Endodermal cell (in vitro differentiated cells): Measurements from ENCODE around the gene MROH8. TPM values are rescaled to one million over a fixed set of nuclear protein-coding genes. Genes with fewer than 3 reads are reported as not detected.

Experiments
- DNase-seq: peaks from one replicate; pipeline ENCODE4 v3.0.0-alpha.2; 2017
- H3K27ac ChIP-seq: 2 replicates; pipeline ENCODE4 v1.5.1; 2013; ENCODE audit warnings: mild to moderate bottlenecking, low read depth, low read length, moderate library complexity
- H3K27me3 ChIP-seq: 2 replicates; pipeline ENCODE4 v1.6.1; 2013; ENCODE audit warnings: mild to moderate bottlenecking, low read length, moderate library complexity; ENCODE audit not compliant: insufficient read depth, control insufficient read depth, poor library complexity, severe bottlenecking
- H3K36me3 ChIP-seq: 2 replicates; pipeline ENCODE4 v1.7.0; 2013; ENCODE audit warnings: mild to moderate bottlenecking, low read length, moderate library complexity; ENCODE audit not compliant: control insufficient read depth, insufficient read depth
- H3K4me1 ChIP-seq: one replicate; pipeline ENCODE4 v1.7.0; 2013; ENCODE audit warnings: low read length; ENCODE audit not compliant: control insufficient read depth, insufficient read depth
- H3K4me3 ChIP-seq: 2 replicates; pipeline ENCODE4 v1.5.1; 2013; ENCODE audit warnings: mild to moderate bottlenecking, low read length, moderate library complexity
- H3K9ac ChIP-seq: 2 replicates; pipeline ENCODE4 v1.6.1; 2013; ENCODE audit warnings: mild to moderate bottlenecking, low read length, moderate library complexity; ENCODE audit not compliant: poor library complexity, severe bottlenecking; ENCODE audit errors: extremely low read depth
- H3K9me3 ChIP-seq: 2 replicates; pipeline ENCODE4 v1.6.1; 2013; ENCODE audit warnings: mild to moderate bottlenecking, low read length, moderate library complexity; ENCODE audit not compliant: control insufficient read depth
- H3K27ac Mint-ChIP-seq: 2 replicates; pipeline ENCODE4 v1.8.0; 2020; ENCODE audit warnings: mixed read lengths
- H3K27me3 Mint-ChIP-seq: 2 replicates; pipeline ENCODE4 v1.8.0; 2021; ENCODE audit warnings: mild to moderate bottlenecking, mixed read lengths; ENCODE audit not compliant: insufficient read depth
- H3K36me3 Mint-ChIP-seq: 2 replicates; pipeline ENCODE4 v1.8.0; 2020; ENCODE audit warnings: low read depth, mixed read lengths
- H3K4me1 Mint-ChIP-seq: 2 replicates; pipeline ENCODE4 v1.8.0; 2020; ENCODE audit warnings: mixed read lengths
- H3K4me3 Mint-ChIP-seq: 2 replicates; pipeline ENCODE4 v1.8.0; 2020; ENCODE audit warnings: mild to moderate bottlenecking, moderate library complexity, mixed read lengths
- H3K9me3 Mint-ChIP-seq: 2 replicates; pipeline ENCODE4 v1.8.0; 2020; ENCODE audit warnings: mild to moderate bottlenecking, mixed read lengths
- WGBS, 2 experiments: methylation state at CpG; one replicate each; pipeline versions ENCODE4 v1.1.5 to v1.1.7; 2013; ENCODE audit warnings: missing lambda C conversion rate in 2 of 2, mixed read lengths in 1 of 2; ENCODE audit not compliant: insufficient coverage in 1 of 2, insufficient read length in 1 of 2; 5-methylcytosine and 5-hydroxymethylcytosine counted together
- total RNA-seq, 2 donors: library from RNA; stranded (reverse); fragmentation: NEBNext Ultra II Directional in 1 of 2; extraction: Animal tissue kit (Norgen Biotek cat#: 25700) in 1 of 2; gene quantifications; 2 replicates in 1 of 2; 3 replicates in 1 of 2; pipeline ENCODE4 v1.2.1, GENCODE V29; 2021
- TF ChIP-seq, protein P1 (sequence below): fragments of 200-600 bp; sonication (generic); conservative IDR thresholded peaks from 2 replicates; pipeline ENCODE4 v1.5.0; 2021; ENCODE audit warnings: antibody characterized with exemption, mild to moderate bottlenecking

Gene MROH8
- total RNA-seq, 2 donors from 2014 or later: 1.8 to 2.8 TPM

DNA sequence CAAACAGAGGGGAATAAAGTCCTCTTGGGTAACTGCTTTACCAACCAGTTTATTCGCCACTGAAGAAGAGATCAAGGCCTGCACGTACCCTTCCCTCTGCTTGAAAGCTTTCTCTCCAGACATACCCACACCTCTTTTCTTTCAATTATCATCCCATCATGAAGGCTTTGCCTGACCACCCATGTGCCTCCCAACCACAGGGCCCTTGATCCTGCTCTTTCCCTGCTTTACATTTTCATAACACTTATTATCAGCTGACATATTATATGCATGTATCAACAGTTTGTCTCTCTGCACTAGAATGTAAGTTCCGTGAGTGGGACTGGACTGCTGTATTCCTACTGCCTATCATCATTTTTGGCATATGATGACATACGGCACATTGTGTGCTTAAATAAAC is 21.1 kb downstream of the MROH8 start:
- no peak overlapping the region for H3K4me3 Mint-ChIP-seq
- TF ChIP-seq, protein P1, sequence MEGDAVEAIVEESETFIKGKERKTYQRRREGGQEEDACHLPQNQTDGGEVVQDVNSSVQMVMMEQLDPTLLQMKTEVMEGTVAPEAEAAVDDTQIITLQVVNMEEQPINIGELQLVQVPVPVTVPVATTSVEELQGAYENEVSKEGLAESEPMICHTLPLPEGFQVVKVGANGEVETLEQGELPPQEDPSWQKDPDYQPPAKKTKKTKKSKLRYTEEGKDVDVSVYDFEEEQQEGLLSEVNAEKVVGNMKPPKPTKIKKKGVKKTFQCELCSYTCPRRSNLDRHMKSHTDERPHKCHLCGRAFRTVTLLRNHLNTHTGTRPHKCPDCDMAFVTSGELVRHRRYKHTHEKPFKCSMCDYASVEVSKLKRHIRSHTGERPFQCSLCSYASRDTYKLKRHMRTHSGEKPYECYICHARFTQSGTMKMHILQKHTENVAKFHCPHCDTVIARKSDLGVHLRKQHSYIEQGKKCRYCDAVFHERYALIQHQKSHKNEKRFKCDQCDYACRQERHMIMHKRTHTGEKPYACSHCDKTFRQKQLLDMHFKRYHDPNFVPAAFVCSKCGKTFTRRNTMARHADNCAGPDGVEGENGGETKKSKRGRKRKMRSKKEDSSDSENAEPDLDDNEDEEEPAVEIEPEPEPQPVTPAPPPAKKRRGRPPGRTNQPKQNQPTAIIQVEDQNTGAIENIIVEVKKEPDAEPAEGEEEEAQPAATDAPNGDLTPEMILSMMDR: no peak
- WGBS, 2 experiments: 90 to 100% methylated on average over 3 to 4 of the region's 4 CpGs

GRCh38 chr20:37155987-37156386 is 23.4 kb downstream of the MROH8 start:
- DNase-seq: no peak
- Mint-ChIP-seq H3K4me1 (peaks cover 3% of the 10 kb centered on the region), H3K9me3 (peaks cover 9% of the 10 kb centered on the region), H3K27ac (no peak overlapping the region), H3K36me3 (peaks cover 2% of the 10 kb centered on the region), H3K27me3 (no peaks in the 10 kb centered on the region), H3K4me3 (no peak overlapping the region)
- Histone ChIP-seq H3K27me3 (no peaks in the 10 kb centered on the region), H3K27ac (no peak overlapping the region), H3K36me3 (no peaks in the 10 kb centered on the region), H3K4me1 (no peaks in the 10 kb centered on the region), H3K9ac (no peak overlapping the region), H3K4me3 (no peak overlapping the region), H3K9me3 (no peaks in the 10 kb centered on the region)
- TF ChIP-seq, protein P1: no peak
- 94 to 96% methylated on average over 9 of the region's 9 CpGs for WGBS, 2 experiments

More for the DNA sequence above, 21.1 kb downstream of the MROH8 start:
- Mint-ChIP-seq H3K9me3 (no peaks in the 10 kb centered on the region), H3K36me3 (no peaks in the 10 kb centered on the region), H3K27me3 (no peaks in the 10 kb centered on the region), H3K27ac (no peak overlapping the region), H3K4me1 (peaks cover 3% of the 10 kb centered on the region)
- no peaks in the 10 kb centered on the region for H3K4me1 ChIP-seq
- H3K27me3 ChIP-seq: no peaks in the 10 kb centered on the region
- H3K27ac ChIP-seq: no peak overlapping the region
- H3K9me3 ChIP-seq: no peaks in the 10 kb centered on the region
- DNase-seq: no peak
- H3K4me3 ChIP-seq: no peak overlapping the region
- no peaks in the 10 kb centered on the region for H3K36me3 ChIP-seq
- no peak overlapping the region for H3K9ac ChIP-seq

DNA sequence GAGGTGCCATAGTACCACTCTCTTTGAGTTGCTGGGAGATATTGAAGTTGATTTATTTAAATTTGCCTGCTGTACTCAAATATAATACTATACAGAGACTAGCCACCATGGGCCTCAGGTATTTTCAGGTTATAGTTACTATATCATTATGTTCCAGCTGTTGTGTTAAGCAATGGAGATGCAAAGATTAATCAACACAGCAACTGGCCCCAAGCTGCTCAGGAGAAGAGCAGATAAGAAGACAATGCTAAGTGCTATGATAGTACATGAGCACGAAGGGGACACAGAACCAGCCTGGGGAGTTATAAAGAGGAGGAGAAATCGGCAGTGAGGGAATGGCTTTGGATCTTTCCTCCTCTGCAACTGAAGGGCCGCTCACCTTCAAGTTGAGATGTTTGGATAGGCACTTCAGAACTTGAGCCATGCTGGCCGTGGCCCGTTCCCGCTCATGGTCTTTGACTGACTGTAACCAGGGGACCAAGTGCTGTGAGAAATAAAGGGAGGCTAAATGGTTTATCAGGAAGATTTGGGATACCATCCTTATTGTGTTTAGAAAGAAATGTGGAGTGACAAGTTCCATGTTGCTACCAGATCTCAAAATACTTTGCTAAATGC is 24.6 kb downstream of the MROH8 start:
- no peaks in the 10 kb centered on the region for H3K36me3 ChIP-seq
- DNase-seq: no peak
- WGBS, 2 experiments: 95 to 96% methylated on average over 3 to 6 of the region's 6 CpGs
- no peak overlapping the region for H3K9ac ChIP-seq
- Mint-ChIP-seq H3K9me3 (peaks cover 18% of the 10 kb centered on the region), H3K27me3 (no peaks in the 10 kb centered on the region), H3K4me1 (peaks cover 3% of the 10 kb centered on the region), H3K36me3 (peaks cover 6% of the 10 kb centered on the region), H3K27ac (no peak overlapping the region), H3K4me3 (no peak overlapping the region)
- H3K27ac ChIP-seq: no peak overlapping the region
- TF ChIP-seq, protein P1: no peak
- H3K4me3 ChIP-seq: no peak overlapping the region
- no peaks in the 10 kb centered on the region for H3K9me3 ChIP-seq
- H3K4me1 ChIP-seq: no peaks in the 10 kb centered on the region
- no peaks in the 10 kb centered on the region for H3K27me3 ChIP-seq
